Fibroblast of the aortic adventitia (primary cell): Measurements from ENCODE around the gene ARHGAP26. TPM values are rescaled to one million over a fixed set of nuclear protein-coding genes. Genes with fewer than 3 reads are reported as not detected.
A peak's percentile ranks its signal among the peaks of the same experiment; 100 is the strongest.

Source experiments
- DNase-seq: peaks from one replicate; pipeline ENCODE4 v3.0.0-alpha.2; 2010; ENCODE audit warnings: low read depth
- H3K4me3 ChIP-seq: 2 replicates; pipeline ENCODE4 v1.5.1; 2011; ENCODE audit warnings: low read depth, mild to moderate bottlenecking, control low read depth, low read length, moderate library complexity
- total RNA-seq: library from RNA; depleted of rRNA; stranded (reverse); fragments of >200 nt; gene quantifications from 2 replicates; pipeline ENCODE4 v1.2.3, GENCODE V29; 2012; ENCODE audit warnings: low replicate concordance
- TF ChIP-seq, protein P1 (sequence below): IDR thresholded peaks from 2 replicates; pipeline ENCODE4 v1.5.1; 2011; ENCODE audit warnings: mild to moderate bottlenecking, low read length, control low read depth, inconsistent platforms; ENCODE audit not compliant: insufficient read depth

The ARHGAP26 gene
- total RNA-seq, 1 donor, result 9.0 TPM

DNA sequence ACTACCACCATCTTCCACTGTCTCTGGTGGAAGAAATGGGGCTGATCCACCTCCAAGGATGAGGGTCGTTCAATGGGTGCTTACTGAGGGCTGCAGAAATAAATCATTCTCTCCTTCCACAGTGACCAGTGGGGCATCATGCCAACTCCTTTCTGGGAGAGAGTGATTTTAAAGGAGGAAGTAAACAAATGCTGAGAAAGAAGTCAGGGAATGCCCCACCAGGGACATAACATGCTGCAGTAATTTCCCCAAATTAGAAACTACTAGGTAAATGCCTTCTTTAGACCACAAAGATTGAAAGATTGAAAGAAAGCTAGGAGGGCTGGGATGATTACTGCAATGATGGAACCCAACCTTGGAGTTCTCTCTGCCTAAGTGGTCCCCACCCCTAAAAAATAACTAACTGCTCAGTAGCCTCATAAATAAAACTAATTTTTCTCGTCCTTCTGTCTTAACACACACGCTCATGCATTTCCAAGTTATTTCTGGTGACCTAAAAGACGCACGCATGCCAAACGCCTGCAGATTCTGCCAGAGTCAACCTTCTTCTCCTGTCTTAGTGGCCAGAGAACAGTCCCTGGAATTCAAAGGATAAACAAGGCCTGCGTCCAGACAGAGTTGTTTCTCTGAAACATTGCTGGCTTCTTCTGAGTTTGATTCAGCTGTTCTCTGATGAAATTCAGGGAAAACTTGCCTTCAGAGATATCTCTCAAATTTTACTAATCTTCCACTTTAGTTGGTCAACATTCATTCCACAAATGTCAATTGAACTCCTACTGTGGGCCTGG lies 383.3 kb downstream of the ARHGAP26 start:
- H3K4me3 ChIP-seq, result no peak overlapping the region
- peak; percentile 99 for DNase-seq
- TF ChIP-seq, protein P1, sequence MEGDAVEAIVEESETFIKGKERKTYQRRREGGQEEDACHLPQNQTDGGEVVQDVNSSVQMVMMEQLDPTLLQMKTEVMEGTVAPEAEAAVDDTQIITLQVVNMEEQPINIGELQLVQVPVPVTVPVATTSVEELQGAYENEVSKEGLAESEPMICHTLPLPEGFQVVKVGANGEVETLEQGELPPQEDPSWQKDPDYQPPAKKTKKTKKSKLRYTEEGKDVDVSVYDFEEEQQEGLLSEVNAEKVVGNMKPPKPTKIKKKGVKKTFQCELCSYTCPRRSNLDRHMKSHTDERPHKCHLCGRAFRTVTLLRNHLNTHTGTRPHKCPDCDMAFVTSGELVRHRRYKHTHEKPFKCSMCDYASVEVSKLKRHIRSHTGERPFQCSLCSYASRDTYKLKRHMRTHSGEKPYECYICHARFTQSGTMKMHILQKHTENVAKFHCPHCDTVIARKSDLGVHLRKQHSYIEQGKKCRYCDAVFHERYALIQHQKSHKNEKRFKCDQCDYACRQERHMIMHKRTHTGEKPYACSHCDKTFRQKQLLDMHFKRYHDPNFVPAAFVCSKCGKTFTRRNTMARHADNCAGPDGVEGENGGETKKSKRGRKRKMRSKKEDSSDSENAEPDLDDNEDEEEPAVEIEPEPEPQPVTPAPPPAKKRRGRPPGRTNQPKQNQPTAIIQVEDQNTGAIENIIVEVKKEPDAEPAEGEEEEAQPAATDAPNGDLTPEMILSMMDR, result no peak

- no peak overlapping the region for H3K4me3 ChIP-seq
- DNase-seq, result peak; percentile 87
- TF ChIP-seq, protein P1, result no peak
Measured at GRCh38 chr5:143154510-143155370, 384.6 kb downstream of the ARHGAP26 start.

GRCh38 chr5:143155455-143155854 lies 385.3 kb downstream of the ARHGAP26 start:
- DNase-seq, result peak; percentile 45
- TF ChIP-seq, protein P1, result peak; percentile 46
- no peak overlapping the region for H3K4me3 ChIP-seq

DNA sequence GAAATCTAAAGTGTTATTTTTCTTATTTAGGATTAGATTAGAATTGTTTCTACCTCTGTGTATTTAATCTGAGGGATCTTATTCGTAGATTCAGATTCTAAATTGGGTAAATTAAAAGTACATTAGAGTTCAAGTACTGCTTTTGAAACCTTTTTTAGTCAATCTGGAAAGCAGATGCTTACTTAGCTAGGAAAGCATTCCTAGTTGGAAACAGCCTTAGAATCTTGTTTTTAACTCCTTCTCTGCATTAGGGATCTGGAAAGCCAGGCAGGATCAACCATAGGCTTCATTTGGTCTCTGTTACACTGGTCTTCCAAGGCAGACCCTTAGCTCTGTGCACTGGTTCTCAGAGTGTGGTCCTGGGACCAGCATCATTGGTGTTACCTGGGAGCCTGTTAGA lies 385.9 kb downstream of the ARHGAP26 start:
- TF ChIP-seq, protein P1, result no peak
- no peak overlapping the region for H3K4me3 ChIP-seq
- no peak for DNase-seq

DNA sequence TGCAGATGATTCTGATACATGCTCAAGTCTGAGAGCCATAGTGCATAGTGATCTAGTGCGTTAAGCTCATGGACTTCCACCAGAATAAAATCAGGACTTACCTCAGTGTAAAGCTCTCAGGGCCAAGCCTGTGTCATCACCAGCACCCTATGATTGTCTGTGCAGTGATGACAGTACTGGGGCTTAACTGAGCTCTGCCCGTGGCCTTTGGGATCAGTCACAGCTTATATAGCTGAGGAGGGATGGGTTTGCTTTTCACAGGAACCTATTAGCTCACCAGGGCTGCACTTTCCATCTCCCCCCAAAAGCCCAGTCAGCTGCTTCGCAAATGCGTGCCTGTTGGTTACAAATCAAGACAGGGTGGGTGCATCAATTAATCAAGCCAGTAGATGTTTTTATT lies 386.4 kb downstream of the ARHGAP26 start:
- TF ChIP-seq, protein P1, result no peak
- no peak overlapping the region for H3K4me3 ChIP-seq
- no peak for DNase-seq

DNA sequence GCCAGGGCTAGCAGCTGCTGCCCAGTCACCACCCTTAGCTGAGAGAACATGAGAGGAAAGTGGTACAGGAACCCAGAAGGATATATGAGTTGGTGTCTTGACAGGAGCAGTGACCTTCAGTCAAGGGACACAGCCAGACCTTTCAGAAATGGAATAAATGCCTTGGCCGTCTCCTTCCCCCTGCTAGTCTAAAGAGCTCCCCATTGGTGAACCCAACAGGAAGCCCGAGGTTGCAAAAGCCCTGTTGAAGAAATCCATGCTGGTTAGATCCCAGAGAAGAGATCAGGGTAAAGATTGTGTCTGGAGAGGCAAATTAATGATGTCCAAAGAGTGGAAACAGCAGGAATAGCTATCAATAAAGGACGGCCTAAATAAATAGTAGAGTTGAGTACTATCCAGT lies 388.9 kb downstream of the ARHGAP26 start:
- TF ChIP-seq, protein P1, result no peak
- no peak for DNase-seq
- H3K4me3 ChIP-seq, result no peak overlapping the region
